Stimulated activated CD4-positive, alpha-beta T cell treated with anti-CD3 and anti-CD28 coated beads, Interleukin-1b, Interleukin-23, amount 100 ng/mL, for 24 hours (primary cell): ENCODE data around the gene CELF4.

Experiments
- DNase-seq, 4 experiments: peaks; one replicate each; pipeline ENCODE4 v3.0.0-alpha.2; 2020; ENCODE audit warnings: low read depth in 4 of 4, low spot score in 1 of 4

CELF4 gene

DNA sequence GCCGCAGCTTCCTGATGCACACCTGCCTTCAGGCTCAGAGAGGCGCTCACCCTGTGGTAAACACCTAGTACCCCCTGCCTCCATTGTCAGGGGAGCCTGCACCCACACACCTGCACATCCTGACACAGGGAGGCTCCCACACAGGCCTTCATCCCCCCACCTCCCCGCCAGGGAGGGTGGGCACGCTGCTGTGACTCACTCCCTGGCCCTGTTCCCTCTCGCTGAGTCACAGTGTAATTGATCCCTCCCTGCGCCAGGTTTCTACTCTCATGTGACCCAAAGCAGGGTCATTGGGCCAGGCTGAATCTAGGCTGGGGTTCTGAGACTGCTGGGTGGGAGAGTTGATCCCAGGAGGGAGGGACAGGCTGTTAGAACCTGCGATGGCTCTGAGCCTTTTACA is 8.5 kb upstream of the CELF4 start:
- DNase-seq = no peak

DNA sequence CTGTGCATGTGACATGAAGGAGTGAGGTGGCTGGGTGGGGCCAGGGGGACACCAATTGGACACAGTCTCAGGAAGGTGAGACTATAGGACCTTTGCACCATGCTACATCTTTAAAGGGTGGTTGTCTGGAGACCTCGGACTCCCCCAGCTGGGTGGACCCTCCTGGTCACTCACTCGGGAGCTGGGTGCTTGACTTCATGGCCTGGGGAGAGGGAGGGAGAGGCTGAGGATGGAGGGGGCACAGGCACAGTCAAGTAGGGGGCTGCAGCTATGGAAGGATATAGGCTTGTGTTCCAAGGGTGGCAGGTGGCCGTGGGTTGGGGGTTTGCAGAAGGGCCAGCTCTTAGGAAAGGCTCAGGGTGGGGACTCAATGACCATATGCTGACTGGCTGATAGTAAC is 7.1 kb upstream of the CELF4 start:
- DNase-seq = no peak

DNA sequence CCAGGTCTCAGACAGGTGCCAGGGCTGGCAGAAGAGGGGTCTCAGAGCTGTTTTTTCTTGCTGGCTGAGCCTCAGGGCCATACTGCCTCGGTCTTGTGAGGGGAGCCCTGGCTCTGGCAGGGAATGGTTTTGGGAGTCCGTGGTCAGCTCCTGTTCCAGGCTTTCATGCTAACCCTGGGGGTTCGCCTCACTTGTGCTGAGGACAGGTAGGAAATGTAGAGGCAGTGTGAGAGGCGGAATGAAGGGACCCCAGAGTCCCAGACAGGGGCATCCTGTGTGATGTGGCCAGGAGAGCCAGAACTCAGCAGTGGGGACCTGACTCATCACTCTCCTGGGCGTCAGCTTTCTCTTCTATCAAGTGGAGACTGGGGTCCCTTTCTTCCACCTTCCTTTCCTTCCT is 5.7 kb upstream of the CELF4 start:
- no peak for DNase-seq

DNA sequence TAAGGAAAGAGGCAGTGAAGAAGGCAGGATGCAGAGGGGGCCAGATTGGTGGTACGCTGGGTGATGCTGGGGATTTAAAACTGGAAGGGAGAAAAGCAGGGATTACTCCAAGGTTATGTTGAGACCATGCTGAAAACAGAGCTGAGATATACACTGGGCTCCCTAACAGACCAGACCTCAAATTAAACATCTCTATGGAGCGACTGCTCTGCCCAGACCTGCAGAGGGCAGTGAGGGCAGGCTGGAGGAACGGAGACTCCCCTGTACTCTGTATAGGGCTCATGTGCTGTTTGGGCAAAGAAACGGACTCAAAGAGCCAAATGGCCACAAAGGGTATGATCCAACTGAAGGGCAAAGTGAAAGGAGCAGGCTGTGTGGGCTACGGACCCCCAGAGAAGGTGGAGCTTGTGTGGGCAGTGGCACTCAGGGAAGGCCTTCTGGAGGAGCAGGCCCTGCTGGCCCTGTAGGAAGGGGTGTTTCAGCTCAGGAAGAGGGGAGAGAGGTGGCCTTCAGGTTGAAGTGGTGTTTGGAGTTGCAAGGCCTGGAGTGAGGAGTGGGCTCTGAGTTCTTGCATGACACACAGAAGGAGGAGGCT is 4.8 kb upstream of the CELF4 start:
- no peak for DNase-seq

DNA sequence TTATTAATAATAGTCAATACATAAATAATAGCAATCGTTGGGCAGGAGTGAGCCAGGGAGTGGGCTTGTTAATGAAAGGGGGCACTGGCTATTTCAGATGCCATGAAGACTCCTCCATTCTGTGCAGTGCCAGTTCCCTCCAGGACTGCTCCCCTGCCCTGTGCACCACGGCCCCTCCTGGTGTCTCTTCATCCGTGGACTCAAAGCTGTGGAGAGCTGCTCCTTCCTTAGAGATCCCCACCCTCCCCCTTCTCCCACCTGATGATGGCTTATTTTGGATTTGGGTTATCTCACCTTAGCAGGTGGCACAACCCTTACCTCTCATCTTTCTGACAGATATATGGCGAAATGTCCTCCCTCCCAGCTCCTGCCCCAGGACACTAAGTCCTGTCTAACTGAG is 3.1 kb upstream of the CELF4 start:
- DNase-seq = no peak

DNA sequence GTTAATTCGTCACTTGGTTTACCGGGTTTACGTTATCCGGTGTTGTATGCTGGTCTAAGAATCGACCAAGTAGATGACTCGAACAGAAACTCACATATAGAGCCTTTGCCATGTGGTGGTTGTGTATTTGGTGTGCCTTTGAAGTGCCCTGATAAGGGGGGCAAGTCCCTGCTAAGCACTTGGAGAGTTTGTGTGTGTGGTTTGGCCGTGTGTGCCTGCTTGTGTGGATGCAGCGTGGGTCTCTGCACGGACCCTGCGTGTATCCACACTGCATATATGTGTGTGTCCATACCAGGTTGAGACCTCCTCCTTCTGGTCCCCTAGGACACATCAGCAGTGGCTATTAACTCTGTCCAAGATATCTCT is 2.4 kb upstream of the CELF4 start:
- no peak for DNase-seq

DNA sequence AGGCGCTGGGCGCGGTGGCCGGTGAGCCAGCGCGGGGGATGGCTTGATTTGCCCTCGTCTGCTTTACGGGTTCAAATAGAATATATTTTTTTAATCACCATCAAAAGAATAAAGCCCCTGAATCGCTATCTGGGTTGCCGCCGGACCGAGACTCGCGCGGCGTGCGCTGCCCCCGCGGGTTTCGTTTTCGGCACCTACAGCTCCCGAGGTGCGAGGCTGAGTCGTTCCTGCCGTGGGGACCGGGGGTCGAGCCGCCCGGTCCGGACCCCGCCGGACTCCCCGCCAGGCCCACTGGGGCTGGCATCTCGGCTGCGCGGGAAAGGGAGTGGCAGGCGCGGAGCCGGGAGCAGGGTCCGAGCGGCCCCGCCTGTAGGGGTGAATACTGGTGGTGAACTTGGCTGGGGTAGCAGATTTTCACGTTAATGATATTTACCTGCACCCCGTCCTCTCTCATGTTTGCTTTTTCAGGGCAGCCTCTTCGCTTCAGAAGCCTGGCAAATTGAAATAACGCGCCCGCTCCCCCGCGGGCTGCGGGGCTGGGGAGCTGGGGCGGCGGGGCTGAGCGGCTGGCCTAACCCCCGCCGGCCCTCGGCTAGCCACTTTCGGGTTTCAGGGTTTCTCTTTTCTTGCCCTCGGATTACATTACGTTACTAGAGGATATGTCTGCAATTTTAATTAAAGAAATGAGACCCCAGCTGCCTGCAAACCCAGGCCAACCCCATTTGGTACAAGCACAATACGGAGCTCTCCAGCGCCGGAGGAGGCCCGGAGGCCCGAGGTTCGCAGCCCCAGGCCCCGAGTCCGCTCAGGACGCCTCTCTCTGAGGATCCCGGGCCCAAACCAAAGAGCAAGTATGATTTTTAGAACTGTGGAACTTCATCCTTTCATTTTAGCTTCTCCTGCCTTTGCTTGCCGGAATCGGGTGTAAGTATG is 1.7 kb upstream of the CELF4 start:
- DNase-seq = no peak

DNA sequence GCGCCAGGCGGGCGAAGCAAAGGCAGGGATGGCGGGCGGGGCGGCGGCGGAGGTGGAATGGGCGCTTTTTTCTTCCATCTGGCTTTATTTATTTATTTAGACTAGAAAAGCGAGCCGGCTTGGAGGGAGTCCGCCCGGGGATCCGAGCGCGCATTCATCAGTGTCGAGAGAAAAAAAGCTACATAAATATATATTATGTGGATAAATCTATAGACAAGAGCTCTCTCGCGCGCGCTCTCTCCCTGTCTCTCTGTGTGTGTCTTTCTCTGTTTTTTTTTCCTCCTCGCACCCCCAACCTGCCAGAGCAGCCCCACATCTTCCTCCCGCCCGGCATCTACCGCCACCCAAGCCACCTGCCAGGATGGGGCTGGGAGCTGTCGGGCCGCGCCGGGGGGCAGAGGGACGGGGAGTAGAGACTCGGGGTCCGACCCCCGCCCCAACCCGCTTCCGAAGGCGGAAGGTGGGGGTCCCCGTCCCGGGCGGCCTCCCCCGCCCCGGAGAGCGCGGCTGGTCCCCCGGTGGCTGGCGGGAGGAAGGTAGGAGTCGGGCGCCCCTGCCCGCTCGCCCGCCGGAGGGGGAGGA is 972 bp upstream of the CELF4 start:
- no peak for DNase-seq

DNA sequence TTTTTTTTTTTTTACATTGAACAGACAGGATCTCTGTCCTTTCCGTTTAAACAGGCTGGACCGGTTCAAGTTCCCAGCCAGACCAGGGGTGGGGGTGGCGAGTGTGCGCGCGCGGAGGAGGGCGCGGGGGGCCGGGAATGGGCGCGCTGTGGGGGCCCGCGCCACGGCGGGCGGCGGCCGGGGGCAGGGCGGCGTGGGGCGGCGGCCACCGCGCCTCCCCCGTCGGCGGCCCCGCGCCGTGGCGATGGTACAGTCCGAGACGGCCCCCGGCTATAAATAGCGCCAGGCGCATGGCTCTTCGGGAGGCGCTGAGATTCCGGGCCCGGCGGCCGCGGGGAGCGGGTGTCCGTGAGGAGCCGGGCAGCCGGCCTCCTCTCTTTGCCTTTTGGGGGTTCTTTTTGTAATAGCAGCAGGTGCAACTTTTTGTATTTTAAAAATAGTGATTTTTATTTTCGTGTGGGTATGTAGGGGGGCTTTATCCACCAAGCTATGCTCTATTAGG is 430 bp upstream of the CELF4 start:
- no peak for DNase-seq

DNA sequence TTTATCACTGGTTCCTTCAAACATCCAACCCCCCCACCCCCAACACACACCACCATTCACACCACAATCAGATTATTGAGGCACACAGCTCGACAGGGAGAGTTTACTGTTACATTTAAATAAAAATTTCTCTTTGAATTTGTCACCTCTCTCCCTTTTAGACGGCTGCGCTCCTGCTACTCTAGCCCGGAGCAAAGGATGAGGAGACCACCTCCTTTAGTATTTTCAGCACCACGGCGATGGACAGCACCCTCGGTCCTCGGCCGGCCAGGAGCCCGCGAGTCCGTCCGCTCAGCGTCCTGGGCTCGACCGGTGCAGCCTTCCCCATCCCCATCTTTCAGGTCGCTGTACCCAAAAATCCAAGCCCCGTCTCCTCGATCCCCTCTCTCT is 892 bp downstream of the CELF4 start:
- DNase-seq = no peak

DNA sequence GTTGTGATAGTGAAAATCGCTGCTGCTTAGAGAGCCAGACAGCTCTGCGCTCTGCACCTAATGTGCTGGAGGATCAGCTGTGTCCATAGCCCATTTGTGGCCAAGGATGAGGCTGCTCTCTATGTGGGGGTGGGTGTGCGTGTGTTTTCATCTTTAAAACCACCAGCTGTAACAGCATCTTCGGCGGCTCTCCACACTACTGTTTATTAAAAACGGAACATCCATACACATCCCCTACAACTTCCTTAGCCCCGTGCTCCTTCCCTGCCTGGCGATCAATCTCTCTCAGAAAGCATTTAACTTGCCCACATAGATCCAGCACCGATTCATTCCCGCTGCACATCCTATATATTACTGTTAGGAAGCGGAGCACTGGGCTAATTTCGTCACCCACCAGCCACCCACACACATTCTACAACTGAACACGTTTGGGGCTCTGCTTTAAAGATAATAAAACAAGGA is 1.6 kb downstream of the CELF4 start:
- no peak for DNase-seq

DNA sequence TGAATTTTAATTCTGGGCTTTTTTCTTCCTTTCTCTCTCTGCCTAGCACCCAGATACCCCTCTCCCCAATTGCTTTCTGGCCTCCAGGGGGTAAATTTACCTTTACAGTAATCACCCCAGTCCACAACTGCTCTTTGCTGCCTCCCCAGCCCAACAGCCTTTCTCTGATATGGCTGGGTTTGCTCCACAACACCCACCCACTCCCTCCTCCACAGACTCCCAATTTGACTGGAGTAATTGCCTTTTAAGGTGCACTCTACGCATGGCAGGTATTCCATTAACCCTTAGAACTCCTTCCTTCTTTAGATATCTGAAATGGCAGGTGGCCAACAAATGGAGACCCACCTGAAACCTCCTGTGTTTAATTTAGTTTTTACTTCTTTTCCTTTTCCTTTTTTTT is 3.6 kb downstream of the CELF4 start:
- no peak for DNase-seq

DNA sequence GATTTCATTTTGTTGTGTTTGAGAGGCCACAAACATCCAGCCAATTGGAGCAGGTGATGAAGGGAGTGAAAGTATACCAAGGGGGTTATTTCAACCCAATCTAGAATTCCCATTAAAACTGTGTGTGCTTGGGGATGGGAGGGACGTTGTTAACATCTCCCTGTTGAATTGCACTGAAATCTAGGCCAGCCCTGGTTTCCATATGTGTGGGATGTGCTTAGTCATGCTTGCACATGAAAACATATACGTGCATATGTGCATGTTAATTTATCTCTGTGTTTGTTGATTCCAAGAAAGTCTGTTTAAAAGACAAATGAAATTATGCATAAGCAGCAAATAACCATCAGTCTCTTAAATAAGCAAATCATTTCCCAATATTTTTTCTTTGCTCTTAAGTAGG is 5.6 kb downstream of the CELF4 start:
- DNase-seq = no peak

DNA sequence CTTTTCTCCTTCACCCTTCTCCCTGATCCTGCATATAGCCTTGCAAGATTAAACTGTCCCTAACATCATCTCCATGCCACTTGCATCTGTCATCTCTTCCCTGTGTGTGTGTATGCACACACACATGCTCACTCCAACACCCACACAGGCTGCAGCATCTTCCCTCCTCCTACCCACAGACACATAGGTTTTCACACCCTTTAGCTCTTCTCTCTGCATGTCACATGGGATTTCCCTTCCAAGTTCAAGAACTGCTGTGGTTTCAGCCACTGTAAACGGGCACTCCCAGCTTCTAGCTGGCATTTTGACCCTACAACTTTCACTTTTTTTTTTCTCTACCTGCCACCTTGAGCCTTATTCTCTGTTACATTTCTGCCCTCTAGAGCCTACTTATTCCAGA is 6.4 kb downstream of the CELF4 start:
- DNase-seq = no peak

DNA sequence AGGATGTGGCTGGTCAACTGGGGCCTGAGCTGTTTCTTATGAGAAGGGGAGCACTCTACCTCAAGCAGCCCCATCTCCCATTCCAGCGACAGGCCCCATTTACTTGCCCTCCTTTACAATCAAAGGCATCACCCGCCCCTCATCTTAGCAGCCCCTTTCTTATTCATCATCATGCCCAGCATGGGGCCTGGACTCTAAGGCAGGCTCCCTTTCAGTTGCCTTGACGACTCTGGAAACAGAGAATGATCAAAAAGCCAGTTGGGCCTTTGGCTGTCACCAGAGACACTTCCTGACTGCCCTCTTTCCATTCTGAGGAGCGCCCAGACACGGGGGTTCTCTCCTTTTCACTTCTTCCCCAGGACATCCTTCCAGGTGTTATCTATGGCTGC is 11.2 kb downstream of the CELF4 start:
- DNase-seq = no peak

DNA sequence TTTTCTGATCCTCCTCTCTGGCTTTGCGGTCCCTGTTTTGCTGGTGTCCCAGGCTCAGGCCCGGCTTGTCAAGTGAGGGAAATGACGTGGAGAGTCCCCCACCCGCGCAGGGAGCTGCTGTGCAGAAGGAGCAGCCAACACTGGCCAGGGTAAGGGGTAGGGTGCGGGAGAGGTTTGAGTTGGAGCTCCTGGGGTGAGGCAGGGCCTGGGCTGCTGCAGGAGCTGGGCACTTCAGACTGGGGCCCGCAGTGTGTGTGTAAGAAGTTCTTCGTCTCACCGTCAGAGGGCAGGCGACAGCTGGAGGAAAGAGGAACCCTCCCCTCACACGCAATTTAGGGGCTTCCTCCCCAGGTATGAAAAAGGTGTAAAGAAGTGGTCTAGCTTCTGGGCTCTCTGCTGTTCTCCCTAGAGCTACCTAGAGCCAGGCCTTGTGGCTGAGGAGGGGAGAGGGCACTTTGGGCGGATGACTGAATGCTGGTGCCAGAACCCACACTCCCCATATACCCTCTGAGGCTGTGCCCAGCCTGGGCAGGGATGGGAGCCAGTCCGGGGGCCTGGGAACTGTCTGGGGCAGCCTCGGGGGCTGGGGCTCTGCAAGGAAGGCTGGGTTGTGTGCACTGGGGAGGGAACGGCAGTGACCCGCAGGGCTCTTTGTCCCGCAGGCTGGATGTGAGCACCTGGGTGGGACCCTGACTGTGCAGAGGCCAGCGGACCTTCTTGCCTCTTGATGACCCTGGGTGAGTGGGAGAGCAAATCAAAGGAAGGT is 11.8 kb downstream of the CELF4 start:
- no peak for DNase-seq

DNA sequence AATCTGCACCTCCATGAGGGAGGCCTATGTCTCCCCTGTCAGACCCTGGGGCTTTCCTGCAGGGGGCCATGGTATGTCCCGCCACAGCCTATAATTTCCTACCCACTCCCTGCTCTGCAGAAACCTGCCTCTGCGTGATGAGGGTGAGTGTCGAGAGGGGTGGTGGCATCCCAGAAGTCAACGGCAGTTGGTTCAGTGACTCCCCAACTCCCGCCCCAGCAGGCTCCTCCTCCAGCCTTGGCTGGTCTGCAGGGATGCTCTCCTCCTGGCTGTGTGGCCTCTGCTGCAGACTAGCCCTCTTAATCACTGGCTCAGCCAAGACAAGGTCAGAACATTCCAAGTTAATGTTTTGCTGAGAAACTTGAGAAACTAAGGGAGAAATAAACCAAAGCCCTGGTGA is 13.3 kb downstream of the CELF4 start:
- DNase-seq = no peak

DNA sequence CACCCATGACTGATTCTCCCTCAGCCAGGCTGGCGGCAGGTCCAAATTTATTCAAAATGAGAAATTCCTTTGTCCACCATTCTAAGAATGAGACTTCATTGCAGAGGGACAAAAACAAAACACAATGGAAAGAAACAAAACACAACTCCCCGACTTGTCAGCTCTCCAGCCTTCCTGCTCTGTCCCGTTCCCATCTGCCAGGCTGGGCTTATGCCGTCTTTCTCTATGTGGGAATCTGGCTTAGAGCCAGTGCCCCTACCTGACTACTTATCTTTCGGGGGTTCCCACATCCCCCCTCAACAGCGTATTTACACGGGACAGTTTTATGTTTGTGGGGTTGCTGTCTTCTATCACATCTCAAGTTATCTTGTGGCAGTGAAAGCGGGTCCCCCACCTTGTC is 13.8 kb downstream of the CELF4 start:
- no peak for DNase-seq

DNA sequence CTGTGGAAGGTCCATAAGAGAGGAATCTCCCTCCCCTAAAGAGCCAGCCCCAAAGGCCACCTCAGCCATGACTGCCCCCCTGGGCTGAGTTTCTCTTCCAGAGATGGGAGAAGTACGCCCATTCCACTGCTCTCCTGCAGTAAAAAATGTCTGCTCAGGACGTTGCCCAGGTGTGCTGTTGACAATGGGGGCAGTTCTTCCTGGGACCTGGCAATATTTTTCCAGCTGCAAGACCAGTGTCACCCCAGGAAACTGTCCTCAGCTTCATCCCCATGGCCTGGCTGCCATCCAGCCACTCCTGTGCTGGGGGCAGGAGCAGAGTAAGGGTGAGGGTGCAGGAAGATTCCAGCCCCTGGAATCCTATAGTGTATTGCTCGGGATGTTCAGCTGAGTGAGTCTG is 14.3 kb downstream of the CELF4 start:
- no peak for DNase-seq

DNA sequence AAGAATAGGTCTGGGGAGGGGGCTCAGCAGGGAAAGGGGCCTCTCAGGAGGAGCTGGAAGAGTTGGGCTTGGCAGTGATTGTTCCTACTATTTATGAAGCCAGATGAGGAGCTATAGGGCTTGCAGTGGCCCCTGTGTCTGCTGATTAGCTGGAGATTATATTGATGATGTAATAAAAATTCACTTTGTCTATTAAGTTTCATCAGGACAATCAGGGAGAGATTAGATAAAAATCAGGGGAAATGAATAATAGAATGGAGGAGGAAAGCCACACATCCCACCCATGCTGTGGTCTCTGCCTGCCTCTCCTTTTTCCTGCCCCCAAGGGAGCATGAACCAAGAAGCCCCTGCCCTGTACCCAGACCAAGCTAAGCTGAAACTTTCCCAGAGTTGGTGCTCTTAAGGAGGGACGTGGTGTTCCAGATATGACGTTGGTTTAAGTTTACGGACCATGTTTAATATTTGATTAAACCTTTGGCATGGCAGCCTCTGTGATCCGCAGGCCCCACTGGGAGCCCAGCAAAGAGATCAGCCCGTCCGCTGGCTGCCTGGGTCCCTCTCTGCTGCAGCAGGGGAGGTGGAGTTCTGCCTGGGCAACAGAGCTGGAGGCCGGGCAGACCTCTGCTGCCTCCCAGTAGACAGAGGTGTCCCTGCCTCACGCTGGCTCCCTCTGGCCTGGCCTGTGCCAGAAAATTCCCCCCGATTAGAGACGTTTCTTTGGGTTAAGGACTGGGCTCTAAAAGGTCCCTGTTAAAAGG is 15.3 kb downstream of the CELF4 start:
- DNase-seq = no peak
